RKO (cell line): ENCODE measurements around the gene RNPS1.

ENCODE experiments used
- DNase-seq: peaks from one replicate; pipeline ENCODE4 v3.0.0-alpha.2; 2016; ENCODE audit warnings: low spot score

The RNPS1 gene

DNA sequence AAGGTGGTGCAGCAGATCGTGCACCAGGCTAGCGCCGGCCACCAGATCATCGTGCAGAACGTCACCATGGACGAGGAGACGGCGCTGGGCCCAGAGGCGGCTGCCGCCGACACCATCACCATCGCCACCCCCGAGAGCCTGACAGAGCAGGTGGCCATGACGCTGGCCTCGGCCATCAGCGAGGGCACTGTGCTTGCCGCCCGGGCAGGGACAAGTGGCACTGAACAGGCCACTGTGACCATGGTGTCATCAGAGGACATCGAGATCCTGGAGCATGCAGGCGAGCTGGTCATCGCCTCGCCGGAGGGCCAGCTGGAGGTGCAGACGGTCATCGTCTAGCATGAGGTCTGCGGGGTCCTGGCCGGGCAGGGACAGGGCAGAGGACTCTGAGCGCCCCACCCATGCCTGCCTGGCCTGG lies 32.7 kb downstream of the RNPS1 start:
- DNase-seq, result no peak

DNA sequence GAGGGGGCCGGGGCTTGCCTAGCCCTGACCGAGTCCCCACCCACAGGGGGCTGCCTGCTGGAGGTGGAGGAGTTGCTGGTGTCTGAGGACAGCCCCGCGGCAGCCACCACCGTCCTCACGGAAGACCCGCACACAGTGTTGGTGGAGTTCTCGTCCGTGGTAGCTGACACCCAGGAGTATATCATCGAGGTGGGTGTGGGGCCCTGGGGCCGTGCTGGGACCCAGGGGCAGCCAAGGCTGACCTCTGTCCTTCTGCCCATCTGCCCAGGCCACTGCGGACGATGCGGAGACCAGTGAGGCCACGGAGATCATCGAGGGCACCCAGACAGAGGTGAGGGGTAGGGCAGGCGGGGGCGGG lies 33.1 kb downstream of the RNPS1 start:
- no peak for DNase-seq

DNA sequence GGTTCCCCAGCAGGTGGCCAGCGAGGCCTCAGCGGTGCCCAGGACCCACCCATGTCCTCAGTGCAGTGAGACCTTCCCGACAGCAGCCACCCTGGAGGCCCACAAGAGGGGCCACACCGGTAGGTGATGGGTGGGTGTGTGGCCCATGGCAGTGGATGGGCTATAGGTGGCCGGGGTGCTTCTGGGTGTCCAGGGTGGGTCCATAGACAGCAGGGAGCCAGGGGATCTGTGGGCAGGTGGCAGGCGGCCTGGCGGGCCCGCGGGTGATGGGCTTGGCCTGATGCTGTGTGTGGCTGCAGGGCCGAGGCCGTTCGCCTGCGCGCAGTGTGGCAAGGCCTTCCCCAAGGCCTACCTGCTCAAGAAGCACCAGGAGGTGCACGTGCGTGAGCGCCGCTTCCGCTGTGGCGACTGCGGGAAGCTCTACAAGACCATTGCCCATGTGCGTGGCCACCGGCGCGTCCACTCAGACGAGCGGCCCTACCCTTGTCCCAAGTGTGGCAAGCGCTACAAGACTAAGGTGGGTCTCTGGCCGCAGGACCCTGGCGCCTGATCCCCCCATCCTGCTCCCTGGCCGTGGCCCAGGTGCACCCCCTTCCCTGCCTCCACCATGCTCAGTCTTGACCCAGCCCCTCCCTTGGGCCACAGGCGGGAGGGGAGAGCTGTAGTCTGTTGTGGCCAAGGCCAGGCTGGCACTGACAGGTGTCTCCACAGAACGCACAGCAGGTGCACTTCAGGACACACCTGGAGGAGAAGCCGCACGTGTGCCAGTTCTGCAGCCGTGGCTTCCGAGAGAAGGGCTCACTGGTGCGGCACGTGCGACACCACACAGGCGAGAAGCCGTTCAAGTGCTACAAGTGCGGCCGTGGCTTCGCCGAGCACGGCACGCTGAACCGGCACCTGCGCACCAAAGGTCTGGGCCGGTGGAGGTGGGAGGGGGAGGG lies 33.8 kb downstream of the RNPS1 start:
- DNase-seq, result no peak

DNA sequence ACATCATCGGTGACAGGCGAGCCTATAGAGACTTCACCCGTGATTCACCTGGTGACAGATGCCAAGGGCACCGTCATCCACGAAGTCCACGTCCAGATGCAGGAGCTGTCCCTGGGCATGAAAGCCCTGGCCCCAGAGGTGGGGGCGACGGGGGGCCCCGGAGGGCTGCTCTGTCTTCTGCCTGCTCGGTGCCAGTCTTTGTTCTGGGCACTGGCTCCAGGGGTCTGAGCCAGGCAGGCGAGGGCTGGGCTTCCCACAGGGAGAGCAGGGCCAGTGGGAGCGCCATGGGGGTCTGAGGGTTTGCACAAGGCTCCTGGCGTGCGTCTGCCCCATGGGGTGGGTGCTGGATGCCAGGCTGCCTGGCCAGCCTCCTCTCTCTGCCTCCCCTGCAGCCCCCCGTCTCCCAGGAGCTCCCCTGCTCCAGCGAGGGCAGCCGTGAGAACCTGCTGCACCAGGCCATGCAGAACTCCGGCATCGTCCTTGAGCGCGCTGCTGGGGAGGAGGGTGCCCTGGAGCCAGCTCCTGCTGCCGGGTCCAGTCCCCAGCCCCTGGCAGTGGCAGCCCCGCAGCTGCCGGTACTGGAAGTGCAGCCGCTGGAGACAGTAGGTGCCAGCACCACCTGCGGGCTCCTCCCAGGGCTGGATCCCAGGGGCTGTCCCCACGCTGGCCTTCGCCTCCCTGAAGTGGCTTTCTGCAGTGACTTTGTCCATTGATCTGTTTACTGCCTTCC lies 34.7 kb downstream of the RNPS1 start:
- no peak for DNase-seq

DNA sequence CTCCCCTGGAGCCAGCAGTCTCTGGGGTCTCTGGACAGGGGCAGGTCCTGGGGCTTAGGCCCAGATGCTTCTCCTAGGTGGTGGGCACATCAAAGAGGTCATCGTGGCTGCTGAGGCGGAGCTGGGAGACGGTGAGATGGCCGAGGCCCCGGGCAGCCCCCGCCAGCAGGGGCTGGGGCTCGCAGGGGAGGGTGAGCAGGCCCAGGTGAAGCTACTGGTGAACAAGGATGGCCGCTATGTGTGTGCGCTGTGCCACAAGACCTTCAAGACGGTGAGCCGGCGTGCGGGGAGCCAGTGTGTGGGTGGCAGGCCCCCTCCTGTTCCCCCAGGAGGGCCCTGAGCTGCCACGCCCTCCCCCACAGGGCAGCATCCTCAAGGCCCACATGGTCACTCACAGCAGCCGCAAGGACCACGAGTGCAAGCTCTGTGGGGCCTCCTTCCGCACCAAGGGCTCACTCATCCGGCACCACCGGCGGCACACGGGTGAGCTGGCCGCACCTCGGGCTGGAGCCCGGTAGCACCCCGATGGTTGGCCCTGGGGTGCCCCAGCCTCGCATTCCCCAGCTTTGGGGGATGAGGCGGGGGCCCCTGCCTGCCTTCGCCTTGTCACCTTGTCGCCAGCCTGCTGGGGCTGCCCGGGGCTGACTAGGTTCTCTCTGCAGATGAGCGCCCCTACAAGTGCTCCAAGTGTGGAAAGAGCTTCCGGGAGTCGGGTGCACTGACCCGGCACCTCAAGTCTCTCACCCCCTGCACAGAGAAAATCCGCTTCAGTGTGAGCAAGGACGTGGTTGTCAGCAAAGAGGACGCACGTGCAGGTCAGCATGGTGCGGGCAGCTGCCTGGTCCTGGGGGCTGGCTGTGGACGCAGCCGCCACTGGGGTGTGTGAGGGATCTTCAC lies 35.6 kb downstream of the RNPS1 start:
- no peak for DNase-seq

DNA sequence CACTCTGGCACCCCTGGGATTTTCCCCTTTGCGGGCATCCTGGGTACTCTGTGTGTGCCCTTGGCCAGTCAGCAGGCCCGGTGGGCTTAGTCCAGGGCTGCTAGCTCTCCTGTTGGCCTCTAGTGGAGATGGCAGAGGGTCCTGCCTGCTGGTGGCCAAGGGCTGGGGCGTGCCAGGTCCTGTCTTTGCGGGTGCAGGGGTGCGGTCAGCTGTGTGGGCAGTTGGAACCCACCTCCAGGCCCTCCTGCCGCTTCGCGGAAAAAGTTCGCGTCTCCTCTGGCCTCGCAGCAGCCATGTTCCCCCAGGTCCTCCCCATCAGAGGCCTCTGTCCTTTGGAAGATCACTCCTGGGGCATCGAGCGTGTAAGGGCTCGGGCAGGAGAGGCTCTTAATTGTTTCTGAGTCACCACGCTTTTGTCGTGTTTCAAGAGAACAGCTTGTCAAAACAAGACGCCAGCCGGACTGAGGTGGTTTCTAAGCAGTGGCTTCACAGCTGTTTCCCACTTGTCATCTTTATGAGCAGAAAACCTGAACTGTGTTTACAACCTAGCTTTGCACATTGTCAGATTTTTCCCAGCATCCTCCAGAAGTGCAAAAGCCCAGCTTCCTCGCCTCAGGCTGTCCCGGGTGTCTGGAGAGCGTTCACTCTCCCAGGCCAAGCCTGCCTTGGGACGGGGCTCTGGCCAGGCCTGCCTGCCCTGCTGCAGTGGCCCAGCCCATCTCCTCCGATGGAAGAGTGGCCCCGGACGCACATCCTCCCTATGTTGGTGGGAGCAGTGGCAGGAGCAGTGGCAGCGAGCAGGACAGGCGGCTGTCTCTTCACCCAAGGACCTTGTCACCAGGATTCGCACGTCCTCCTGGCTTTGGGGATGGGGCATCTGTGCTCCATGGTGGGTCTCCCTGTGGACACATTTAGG lies 36.7 kb downstream of the RNPS1 start:
- no peak for DNase-seq

DNA sequence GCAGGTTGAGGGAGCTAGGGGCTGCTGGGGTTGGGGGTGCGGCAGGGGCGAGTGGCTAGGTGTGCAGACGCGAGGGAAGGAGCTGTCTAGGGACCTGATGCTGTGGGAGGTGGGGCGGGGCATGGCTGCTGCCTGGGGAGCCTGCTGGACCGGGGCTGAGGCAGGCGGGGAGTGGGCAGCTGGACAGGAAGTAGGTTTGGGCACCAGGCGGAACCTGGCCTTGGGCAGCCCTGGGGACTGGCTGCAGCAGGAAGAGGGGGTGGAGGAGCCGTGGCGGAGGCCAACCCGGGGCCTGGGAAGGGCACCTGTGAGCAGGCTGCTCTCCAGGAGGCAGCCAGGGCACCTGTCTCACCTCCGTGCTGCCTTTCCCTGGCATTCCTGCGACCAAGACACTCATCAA lies 37.5 kb downstream of the RNPS1 start:
- DNase-seq, result no peak

DNA sequence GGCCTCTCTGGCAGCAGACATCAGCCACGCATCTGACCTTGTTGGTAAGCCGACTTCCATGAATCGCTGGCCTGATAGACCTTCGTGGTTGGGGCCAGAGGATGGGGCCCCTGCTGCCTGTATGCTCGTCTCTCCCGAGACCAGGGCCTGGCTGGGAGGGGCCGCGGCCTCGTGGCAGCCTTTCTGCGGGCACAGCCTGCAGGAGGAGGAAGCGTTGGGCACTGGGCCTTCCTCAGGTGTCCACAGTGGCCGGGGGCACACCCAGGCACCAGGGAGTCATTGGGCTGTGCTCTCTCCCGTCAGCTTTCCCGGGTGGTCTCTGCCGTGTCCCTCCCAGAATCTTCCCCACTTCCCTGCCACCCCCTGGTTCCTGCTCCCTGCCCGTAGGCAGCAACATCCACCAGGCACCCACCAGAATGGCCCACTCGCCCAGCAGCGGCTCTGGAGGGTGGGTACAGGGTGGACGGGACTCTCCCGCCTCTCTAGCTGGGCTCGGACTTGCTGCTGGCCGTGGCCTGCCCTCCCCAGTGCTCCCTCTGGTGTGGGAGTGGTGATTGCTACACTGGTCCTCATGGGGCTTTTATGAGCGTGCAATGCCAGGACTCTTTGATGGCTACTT lies 38.2 kb downstream of the RNPS1 start:
- no peak for DNase-seq

DNA sequence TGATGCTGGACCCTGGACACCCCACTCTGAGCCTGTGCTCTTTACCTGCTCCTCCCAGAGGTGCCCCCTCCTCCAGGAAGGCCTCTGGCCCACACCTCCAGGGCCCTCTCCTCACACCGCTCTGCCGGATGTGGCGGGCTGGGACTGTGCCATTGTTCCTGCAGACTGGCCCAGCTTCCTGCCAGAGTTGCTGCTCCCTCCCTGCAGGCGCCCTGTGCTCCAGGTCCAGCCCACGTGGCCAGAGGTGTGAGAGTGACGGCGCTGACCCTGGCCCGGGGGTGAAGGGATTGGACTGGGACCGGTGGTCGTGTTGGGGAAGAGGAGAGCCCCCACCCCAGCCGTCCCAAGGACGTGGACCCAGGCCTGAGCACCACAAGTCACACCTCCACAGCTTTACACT lies 38.8 kb downstream of the RNPS1 start:
- no peak for DNase-seq

DNA sequence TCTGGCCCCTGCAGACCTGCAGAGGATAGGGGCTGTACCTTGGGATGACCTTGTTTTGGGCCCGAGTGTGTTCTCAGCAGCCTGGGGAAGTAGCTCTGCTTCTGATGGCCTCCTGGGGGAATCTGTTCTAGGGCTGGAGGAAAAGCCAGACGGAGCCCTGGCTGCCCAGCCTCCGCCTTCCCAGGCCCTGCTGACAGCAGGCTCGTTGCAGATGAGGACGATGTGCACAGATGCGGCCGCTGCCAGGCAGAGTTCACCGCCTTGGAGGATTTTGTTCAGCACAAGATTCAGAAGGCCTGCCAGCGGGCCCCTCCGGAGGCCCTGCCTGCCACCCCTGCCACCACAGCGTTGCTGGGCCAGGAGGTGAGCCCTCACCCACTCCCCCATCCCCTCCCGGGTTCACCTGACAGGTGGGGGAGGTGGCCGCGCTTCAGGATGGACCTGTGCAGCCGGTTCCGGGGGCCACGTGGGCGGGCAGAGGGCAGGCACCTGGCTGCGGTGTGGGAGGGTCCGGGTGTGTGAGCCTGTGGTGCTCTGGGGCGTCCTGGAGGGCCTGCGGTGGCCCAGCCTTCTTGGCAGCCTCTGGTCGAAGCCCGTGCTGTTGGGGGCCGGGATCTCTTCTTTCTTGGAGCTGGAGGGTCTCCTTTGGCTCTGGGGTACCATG lies 39.6 kb downstream of the RNPS1 start:
- DNase-seq, result no peak

DNA sequence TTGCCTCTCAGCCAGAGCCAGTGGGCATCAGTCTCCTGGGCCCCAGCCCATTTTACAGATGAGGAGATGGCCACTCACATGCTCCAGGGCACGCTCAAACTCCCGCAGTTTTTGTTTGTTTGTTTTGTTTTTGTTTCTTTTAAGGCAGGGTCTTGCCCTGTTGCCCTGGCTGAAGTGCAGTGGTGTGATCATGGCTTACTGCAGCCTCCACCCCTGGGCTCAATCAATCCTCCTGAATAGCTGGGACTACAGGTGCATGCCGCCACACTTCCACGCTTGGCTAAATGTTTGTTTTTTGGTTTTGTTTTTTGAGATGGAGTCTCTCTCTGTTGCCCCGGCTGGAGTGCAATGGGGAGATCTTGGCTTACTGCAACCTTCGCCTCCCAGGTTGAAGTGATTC lies 41.0 kb downstream of the RNPS1 start:
- DNase-seq, result no peak

DNA sequence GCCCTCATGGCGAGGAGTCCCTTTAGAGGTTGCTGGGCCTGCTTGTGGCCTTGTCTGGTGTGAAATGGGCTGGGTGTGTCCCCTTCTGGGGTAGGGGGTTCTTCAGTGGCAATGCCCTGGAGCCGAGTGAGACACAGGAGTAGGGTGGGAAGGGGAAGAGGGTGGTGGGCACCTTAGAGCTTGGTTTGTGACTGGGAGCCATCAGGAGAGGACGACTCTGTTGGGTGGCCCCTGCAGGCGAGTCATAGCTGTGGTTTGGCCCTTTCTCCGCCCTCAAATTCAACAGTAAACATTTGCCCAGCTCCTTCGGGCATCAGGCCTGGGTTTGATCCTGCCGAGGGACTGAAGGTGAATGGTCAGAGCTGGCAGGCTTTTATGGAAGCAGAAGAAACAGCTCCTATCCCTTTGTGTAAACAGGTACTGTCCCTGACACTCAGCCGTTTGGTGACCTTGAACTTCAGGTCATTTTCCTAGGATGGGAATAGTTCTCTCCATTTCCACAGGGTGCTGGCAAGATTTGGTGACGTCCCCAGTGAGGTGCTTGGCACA lies 41.6 kb downstream of the RNPS1 start:
- no peak for DNase-seq

DNA sequence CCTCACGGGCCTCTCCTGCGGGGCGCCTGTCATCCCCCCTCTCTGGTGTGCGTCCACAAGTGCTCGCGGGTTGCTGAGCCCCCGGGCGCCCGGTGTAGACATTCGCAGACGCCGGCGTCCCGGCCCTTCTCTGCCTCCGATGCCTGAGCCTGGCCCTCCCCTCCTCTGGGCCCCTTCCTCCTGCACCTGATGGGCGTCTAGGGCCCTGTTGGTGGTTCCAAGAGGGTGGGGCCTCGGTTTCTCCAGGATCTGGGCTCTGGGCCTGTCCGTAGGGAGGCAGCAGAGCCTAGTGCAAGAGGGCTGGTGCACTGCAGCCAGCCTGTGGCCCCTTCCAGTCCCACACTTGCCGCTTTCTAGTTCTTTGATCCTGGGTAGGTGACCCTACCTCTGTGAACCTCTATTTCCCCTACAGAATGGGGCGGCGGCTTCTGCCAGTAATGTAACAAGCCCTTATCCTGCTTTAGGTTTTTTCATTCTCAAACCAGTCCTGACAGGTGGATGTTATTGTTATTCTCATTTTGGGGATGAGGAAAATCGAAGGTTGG lies 43.9 kb downstream of the RNPS1 start:
- DNase-seq, result peak; percentile 68

DNA sequence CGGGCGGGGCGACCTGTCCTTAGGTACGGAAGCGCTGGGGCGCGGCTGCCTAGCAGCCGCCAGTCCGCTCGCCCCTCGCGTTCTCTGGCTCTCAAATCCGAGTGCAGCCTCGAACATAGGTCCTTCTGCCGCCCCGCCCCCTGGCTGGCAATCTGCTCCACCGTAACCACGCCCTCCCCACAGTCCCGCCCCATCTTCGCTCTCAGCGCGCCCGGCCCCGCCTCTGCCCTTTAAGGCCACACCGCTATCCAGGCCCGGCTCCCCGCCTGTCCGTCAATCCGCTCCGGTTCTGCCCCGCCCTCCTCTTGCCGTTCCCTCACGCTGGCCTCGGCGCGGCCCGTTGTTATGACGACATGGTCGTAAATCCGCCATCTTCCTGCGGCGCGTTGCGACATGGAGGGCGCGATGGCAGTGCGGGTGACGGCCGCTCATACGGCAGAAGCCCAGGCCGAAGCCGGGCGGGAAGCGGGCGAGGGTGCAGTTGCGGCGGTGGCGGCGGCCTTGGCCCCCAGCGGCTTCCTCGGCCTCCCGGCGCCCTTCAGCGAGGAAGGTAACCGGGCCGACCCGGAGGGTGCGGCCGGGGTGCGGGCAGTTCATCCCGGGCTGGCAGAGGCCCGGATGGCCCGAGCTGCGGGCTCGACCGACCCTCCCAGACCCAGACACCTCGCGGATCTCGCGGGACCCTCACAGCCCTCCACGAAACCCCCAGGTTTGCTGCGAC lies 44.5 kb downstream of the RNPS1 start, which contains the start of gene E4F1:
Gene E4F1 (plus strand): TSS at position 371 of the 721 bp plus-strand sequence. CDS start 23 bp downstream, at position 394.
- DNase-seq, result peak; percentile 99

DNA sequence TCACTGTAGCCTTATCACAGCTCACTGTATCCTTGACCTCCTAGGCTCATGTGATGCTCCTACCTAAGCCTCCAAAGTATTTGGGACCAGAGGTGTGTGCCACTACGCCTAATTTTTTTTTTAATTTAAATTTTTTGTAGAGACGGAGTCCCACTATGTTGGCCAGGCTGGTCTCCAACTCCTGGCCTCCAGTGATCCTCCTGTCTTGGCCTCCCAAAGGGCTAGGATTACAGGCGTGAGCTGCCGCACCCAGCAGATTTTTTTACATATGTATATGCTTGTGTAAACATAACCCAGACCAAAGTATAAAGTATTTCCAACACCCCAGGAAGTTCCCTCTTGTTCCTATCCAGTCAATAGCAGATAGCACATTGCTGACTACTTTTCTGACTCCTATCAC lies 51.6 kb downstream of the RNPS1 start:
- no peak for DNase-seq

DNA sequence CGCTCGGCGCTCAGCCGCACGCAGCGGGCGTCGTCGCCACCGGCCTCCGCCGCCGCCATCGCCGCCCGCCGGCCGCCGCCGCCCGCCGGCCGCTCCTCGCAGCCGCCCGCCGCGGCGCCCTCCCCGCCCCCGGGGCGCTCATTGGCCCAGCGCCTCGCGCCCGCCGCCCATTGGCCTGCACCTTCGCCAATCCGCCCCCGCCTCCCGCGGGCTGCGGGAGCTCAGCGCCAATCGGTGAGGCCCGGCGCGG lies 53.3 kb downstream of the RNPS1 start, which contains the start of gene PGP:
Gene PGP (minus strand): TSS at position 122 of the 250 bp plus-strand sequence. CDS start 63 bp downstream, at position 59.
- no peak for DNase-seq

DNA sequence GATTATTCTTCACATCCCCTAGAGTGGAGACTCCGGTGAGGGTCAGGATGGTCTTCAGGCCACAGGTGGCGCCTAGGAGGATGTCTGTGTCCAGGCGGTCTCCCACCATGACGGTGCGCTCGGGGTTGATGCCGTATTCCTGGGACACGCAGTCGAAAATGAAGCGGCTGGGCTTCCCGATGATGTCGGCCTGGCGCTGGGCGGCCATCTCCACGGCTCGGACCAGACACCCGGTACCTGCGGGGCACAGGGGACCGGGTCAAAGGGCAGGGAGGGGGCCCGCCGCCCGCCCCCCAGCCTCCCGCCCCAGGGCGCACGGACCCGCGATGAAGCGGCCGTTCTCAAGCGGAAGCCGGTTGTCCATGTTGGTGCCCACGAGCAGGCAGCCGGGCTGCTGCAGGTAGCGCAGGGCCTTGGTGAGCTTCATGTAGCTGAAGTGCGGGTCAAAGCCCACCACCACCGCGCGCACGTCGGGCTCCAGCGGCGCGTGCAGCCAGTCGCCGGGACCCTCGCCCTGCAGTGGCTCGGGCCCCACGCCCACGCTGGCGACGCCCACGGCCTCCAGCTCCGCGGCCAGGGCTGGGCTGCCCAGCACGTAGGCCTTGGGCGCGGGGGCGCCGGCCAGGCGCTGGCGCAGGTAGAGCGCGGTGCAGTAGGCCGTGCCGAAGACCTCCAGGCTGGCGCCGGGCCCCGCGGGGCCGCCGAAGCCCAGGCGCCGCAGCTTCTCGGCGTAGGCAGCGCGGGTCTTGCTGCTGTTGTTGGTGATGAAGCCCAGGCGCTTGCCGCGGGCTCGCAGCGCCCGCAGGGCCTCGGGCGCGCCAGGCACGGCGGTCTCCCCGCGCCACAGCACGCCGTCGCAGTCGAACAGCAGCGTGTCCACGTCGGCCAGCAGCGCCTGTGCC lies 53.9 kb downstream of the RNPS1 start:
- DNase-seq, result no peak
